Measurements from ENCODE around the gene RPTOR.

GRCh38 chr17:80518392-80518791 lies 26.2 kb upstream of the RPTOR start:
- no peak for TF ChIP-seq CTCF (conservative IDR thresholded peaks at IDR 0.05 in 1 of 2, IDR thresholded peaks at IDR 0.05 in 1 of 2; ENCODE audit: low read depth in 1 of 2, low read length in 2 of 2)
- no peak for TF ChIP-seq EZH2 (IDR thresholded peaks at IDR 0.05; ENCODE audit: low read length, missing control alignments)
